K562 (cell line): ENCODE results near the gene RCL1. TPM values are rescaled to one million over a fixed set of nuclear protein-coding genes. Genes with fewer than 3 reads are reported as not detected.

ENCODE experiments used
- ATAC-seq: fragments of 200-7000 bp; cut with Tn5 transposase; 3 replicates; pipeline ENCODE4 v1.9.1; 2020; ENCODE audit warnings: moderate library complexity
- BruUV-seq: library from RNA; stranded (reverse); fragments of 400-500 nt; replicated peaks from 2 replicates; lab custom pipeline; 2021; lab: Mats Ljungman, UMichigan
- CTCF ChIA-PET: fragments of 300-600 bp; formaldehyde crosslinking; extraction: SDS; loops from one replicate; lab custom pipeline; 2021; ENCODE audit warnings: low intra/inter-chr PET ratio; lab: Yijun Ruan, JAX
- POLR2A ChIA-PET: fragments of 300-600, 350-650 bp; sonication (Branson Sonifier 250); formaldehyde crosslinking; extraction: SDS; loops from one replicate; lab custom pipeline; 2021; ENCODE audit warnings: antibody characterized with exemption, inconsistent platforms; lab: Yijun Ruan, JAX
- DNase-seq, 4 experiments: peaks; one replicate each; pipeline versions ENCODE4 v3.0.0 to v3.0.0-alpha.2; 2011 to 2018; ENCODE audit warnings: low spot score in 3 of 4, mixed read lengths in 3 of 4; ENCODE audit errors: extremely low read depth in 1 of 4
- FAIRE-seq: peaks from 2 replicates; lab custom pipeline; 2011; peaks lifted over from hg19 to GRCh38; lab: Jason Lieb, UNC
- H2AFZ ChIP-seq: 2 replicates; pipeline ENCODE4 v1.6.0; 2011; ENCODE audit warnings: low read depth, low read length, control low read depth, inconsistent platforms
- H3K27ac ChIP-seq: fragments of 200-600 bp; 3 replicates; pipeline ENCODE4 v1.8.0; 2011; ENCODE audit warnings: low read depth, mild to moderate bottlenecking, control low read depth, inconsistent platforms, low read length, moderate library complexity, mixed read lengths; ENCODE audit errors: extremely low read depth
- H3K27me3 ChIP-seq, 2 experiments: fragments of 300-600 bp in 1 of 2; 2 replicates in 1 of 2; 3 replicates in 1 of 2; pipeline versions ENCODE4 v1.6.0 to v1.8.0; 2011; ENCODE audit warnings: inconsistent platforms in 2 of 2, low read length in 2 of 2, mild to moderate bottlenecking in 1 of 2, mixed read lengths in 1 of 2, moderate library complexity in 1 of 2; ENCODE audit not compliant: control insufficient read depth in 2 of 2, insufficient read depth in 2 of 2
- H3K36me3 ChIP-seq: fragments of 300-600 bp; 3 replicates; pipeline ENCODE4 v1.8.0; 2011; ENCODE audit warnings: mild to moderate bottlenecking, low read length, inconsistent platforms; ENCODE audit not compliant: control insufficient read depth, insufficient read depth
- H3K4me1 ChIP-seq, 2 experiments: fragments of 200-600 bp in 1 of 2; replicated peaks in 1 of 2; 2 replicates in 1 of 2; 3 replicates in 1 of 2; pipeline versions ENCODE4 v1.5.1 to v1.8.0; 2011; ENCODE audit warnings: inconsistent platforms in 2 of 2, low read length in 2 of 2, mild to moderate bottlenecking in 1 of 2, mixed read lengths in 1 of 2, moderate library complexity in 1 of 2; ENCODE audit not compliant: control insufficient read depth in 2 of 2, insufficient read depth in 2 of 2
- H3K4me2 ChIP-seq: 2 replicates; pipeline ENCODE4 v1.6.1; 2011; ENCODE audit warnings: low read length, control low read depth, inconsistent platforms, mixed read lengths; ENCODE audit not compliant: insufficient read depth
- H3K4me3 ChIP-seq: fragments of 200-600 bp; sonication (generic), shearing (Covaris generic); 2 replicates; pipeline ENCODE4 v1.5.1; 2016; ENCODE audit warnings: control low read depth, inconsistent platforms
- H3K79me2 ChIP-seq: fragments of 200-600 bp; 3 replicates; pipeline ENCODE4 v1.8.0; 2011; ENCODE audit warnings: low read length, inconsistent platforms; ENCODE audit not compliant: control insufficient read depth, insufficient read depth
- H3K9ac ChIP-seq, 2 experiments: 2 replicates each; pipeline versions ENCODE4 v1.6.0 to v1.6.1; 2011; ENCODE audit warnings: low read depth in 2 of 2, low read length in 2 of 2, control low read depth in 1 of 2, inconsistent platforms in 1 of 2, mild to moderate bottlenecking in 1 of 2, mixed read lengths in 1 of 2; ENCODE audit not compliant: insufficient read depth in 1 of 2
- H3K9me1 ChIP-seq: one replicate; pipeline ENCODE4 v1.6.0; 2011; ENCODE audit warnings: inconsistent platforms, mild to moderate bottlenecking, low read length, moderate library complexity; ENCODE audit not compliant: control insufficient read depth, insufficient read depth
- H3K9me3 ChIP-seq: replicated peaks from 2 replicates; pipeline ENCODE4 v1.5.1; 2011; ENCODE audit warnings: low read depth, low read length, inconsistent platforms; ENCODE audit not compliant: control insufficient read depth, insufficient read depth
- H4K20me1 ChIP-seq: replicated peaks from 2 replicates; pipeline ENCODE4 v1.6.1; 2011; ENCODE audit warnings: low read length, inconsistent platforms, mixed read lengths; ENCODE audit not compliant: control insufficient read depth, insufficient read depth
- CXXC5 ChIP-seq: fragments of 250-450 bp; sonication (Bioruptor Pico); IDR thresholded peaks from 2 replicates; pipeline ENCODE4 v1.8.0; 2022; ENCODE audit warnings: inconsistent platforms, mild to moderate bottlenecking, moderate library complexity
- HDAC8 ChIP-seq: fragments of 450-650 bp; IDR thresholded peaks from 2 replicates; pipeline ENCODE4 v1.6.1; 2016; ENCODE audit warnings: mild to moderate bottlenecking, missing genetic modification characterization, moderate library complexity, missing compliant biosample characterization
- WGBS: fragments of 100-300 bp; shearing (Covaris generic); methylation state at CpG from one replicate; pipeline ENCODE4 v1.1.6; 2016; ENCODE audit warnings: low coverage, mixed read lengths; ENCODE audit not compliant: insufficient coverage; ENCODE audit errors: missing lambda C conversion rate; 5-methylcytosine and 5-hydroxymethylcytosine counted together
- in situ Hi-C: fragments of 300-500 bp; cut with MboI; formaldehyde crosslinking; loops from 4 replicates; pipeline ENCODE4 v1.15.0; 2018; ENCODE audit warnings: inconsistent platforms, mixed read lengths
- intact Hi-C: fragments of 100-400 bp; cut with micrococcal nuclease; formaldehyde crosslinking; loops from 2 replicates; pipeline ENCODE4 v1.14.2; 2022
- polyA plus RNA-seq, 8 experiments: library from polyadenylated mRNA; depleted of rRNA in 4 of 8; stranded (reverse) in 5 of 8; unstranded in 3 of 8; fragments of >200 nt; fragmentation: Nextera tagmentation in 2 of 8; fragmentation: Illumina TruSeq in 1 of 8; extraction: Ambion mirVana in 2 of 8; extraction: Trizol in 1 of 8; gene quantifications; 2 replicates each; pipeline versions ENCODE4 v1.2.1 to v1.2.3, GENCODE V29; 2011 to 2014; ENCODE audit warnings: inconsistent platforms in 1 of 8, missing spikeins in 1 of 8
- total RNA-seq, 7 experiments: library from RNA; depleted of rRNA in 6 of 7; stranded (reverse); fragments of >200 nt in 6 of 7; fragmentation: Illumina TruSeq in 2 of 7; extraction: Trizol in 2 of 7; gene quantifications; 2 replicates each; pipeline versions ENCODE4 v1.2.1 to v1.2.3, GENCODE V29; 2011 to 2021; ENCODE audit warnings: low replicate concordance in 1 of 7
- TF ChIP-seq, protein P1 (sequence below): fragments of 200-800 bp; sonication (Bioruptor generic); IDR thresholded peaks from 2 replicates; pipeline ENCODE4 v1.6.1; 2017; ENCODE audit warnings: missing genetic modification characterization, missing compliant biosample characterization
- TF ChIP-seq, protein P2 (sequence below): fragments of 450-650 bp; IDR thresholded peaks from 2 replicates; pipeline ENCODE4 v1.6.1; 2016; ENCODE audit warnings: missing biosample characterization, missing genetic modification characterization
- TF ChIP-seq, protein P3 (sequence below), 2 experiments: fragments of 450-650 bp in 1 of 2; sonication (generic) in 1 of 2; formaldehyde crosslinking in 1 of 2; IDR thresholded peaks; 2 replicates each; pipeline versions ENCODE4 v1.7.1 to v1.9.0; 2016 to 2022; ENCODE audit warnings: inconsistent platforms in 1 of 2, mild to moderate bottlenecking in 1 of 2, missing genetic modification reagents in 1 of 2

The RCL1 gene
- total and polyA plus RNA-seq, 9 of the 15 experiments (the other 6 are each of a cell fraction or from before 2014, with no cell fraction given) = 24.0 to 67.7 (median 38.6) TPM

DNA sequence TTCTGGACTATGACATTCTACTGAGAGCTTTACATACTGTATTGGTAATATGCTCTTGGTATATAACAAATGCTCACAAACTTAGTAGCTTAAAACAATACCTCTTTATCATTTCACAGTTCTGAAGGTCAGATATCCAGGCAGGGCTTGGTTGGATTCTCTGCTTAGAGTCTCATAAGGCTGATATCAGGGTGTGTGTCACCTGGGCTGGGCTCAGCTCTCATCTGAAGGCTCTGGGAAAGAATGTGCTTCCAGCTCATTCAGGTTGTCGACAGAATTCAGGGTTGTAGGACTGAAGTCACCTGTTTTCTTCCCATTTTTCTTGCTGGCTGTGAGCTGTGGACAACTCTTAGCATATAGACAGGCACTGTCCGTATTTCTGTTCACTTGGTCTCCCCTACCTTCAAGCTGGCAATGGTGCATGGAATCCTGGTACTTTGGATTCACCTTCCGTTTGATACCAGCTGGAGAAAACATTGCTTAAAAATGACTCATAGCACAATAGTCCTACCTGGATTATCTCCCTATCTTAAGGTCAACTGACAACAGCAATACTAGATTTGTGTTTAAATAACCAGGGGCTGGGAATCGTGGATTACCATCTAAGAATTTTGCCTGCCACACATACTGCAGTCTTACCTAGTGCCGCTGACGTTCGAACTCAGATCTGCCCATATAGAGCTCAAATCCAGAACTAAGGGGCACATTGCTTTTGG is 69.2 kb downstream of the RCL1 start:
- Histone ChIP-seq H3K9me1 (no peaks in the 10 kb centered on the region), H3K79me2 (peaks cover 94% of the 10 kb centered on the region), H3K4me3 (no peak overlapping the region), H3K4me1 (peaks cover 54 to 86% of the 10 kb centered on the region in 2 experiments), H3K36me3 (peaks cover 84% of the 10 kb centered on the region), H3K9me3 (no peaks in the 10 kb centered on the region), H3K9ac (peak overlapping the region; percentile 43 to 56; a peak in 3 of 4 replicates), H3K27ac (peak overlapping the region; percentile 83), H3K27me3 (no peaks in the 10 kb centered on the region), H4K20me1 (no peaks in the 10 kb centered on the region), H2AFZ (no peak overlapping the region), H3K4me2 (peak overlapping the region; percentile 73)
- DNase-seq (peak in 1 of 4 experiments; percentile 22), ATAC-seq (no peak), FAIRE-seq (peak; percentile 32)
- CTCF ChIA-PET = no interaction called here
- WGBS = 24% methylated on average over 7 of the region's 7 CpGs
- in situ Hi-C loops (loop anchor here (5.0 kb wide), 1 partner anchor 120 kb away; no protein-coding TSS in a partner anchor), intact Hi-C loops (loop anchor here (2.0 to 5.0 kb wide), 2 partner anchors 35 to 63 kb away; no protein-coding TSS in a partner anchor)
- POLR2A ChIA-PET = interaction anchor here (1.5 to 3.9 kb wide), 2 partner anchors 10 to 69 kb away, joined by 4 to 33 read pairs; partner anchors contain the start of gene RCL1
- BruUV-seq = no TSS peak
- TF ChIP-seq, protein P1, sequence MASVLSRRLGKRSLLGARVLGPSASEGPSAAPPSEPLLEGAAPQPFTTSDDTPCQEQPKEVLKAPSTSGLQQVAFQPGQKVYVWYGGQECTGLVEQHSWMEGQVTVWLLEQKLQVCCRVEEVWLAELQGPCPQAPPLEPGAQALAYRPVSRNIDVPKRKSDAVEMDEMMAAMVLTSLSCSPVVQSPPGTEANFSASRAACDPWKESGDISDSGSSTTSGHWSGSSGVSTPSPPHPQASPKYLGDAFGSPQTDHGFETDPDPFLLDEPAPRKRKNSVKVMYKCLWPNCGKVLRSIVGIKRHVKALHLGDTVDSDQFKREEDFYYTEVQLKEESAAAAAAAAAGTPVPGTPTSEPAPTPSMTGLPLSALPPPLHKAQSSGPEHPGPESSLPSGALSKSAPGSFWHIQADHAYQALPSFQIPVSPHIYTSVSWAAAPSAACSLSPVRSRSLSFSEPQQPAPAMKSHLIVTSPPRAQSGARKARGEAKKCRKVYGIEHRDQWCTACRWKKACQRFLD (CRISPR knock-in tag) = no peak
- TF ChIP-seq CXXC5 (no peak), HDAC8 (tag) (no peak)
- TF ChIP-seq, protein P2, sequence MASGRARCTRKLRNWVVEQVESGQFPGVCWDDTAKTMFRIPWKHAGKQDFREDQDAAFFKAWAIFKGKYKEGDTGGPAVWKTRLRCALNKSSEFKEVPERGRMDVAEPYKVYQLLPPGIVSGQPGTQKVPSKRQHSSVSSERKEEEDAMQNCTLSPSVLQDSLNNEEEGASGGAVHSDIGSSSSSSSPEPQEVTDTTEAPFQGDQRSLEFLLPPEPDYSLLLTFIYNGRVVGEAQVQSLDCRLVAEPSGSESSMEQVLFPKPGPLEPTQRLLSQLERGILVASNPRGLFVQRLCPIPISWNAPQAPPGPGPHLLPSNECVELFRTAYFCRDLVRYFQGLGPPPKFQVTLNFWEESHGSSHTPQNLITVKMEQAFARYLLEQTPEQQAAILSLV (tag) = no peak
- TF ChIP-seq, protein P3, sequence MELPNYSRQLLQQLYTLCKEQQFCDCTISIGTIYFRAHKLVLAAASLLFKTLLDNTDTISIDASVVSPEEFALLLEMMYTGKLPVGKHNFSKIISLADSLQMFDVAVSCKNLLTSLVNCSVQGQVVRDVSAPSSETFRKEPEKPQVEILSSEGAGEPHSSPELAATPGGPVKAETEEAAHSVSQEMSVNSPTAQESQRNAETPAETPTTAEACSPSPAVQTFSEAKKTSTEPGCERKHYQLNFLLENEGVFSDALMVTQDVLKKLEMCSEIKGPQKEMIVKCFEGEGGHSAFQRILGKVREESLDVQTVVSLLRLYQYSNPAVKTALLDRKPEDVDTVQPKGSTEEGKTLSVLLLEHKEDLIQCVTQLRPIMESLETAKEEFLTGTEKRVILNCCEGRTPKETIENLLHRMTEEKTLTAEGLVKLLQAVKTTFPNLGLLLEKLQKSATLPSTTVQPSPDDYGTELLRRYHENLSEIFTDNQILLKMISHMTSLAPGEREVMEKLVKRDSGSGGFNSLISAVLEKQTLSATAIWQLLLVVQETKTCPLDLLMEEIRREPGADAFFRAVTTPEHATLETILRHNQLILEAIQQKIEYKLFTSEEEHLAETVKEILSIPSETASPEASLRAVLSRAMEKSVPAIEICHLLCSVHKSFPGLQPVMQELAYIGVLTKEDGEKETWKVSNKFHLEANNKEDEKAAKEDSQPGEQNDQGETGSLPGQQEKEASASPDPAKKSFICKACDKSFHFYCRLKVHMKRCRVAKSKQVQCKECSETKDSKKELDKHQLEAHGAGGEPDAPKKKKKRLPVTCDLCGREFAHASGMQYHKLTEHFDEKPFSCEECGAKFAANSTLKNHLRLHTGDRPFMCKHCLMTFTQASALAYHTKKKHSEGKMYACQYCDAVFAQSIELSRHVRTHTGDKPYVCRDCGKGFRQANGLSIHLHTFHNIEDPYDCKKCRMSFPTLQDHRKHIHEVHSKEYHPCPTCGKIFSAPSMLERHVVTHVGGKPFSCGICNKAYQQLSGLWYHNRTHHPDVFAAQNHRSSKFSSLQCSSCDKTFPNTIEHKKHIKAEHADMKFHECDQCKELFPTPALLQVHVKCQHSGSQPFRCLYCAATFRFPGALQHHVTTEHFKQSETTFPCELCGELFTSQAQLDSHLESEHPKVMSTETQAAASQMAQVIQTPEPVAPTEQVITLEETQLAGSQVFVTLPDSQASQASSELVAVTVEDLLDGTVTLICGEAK (IDR thresholded peaks at IDR 0.05) = no peak
- TF ChIP-seq, protein P3 (CRISPR knock-in tag; IDR thresholded peaks at IDR 0.05) = no peak
